Lower leg skin (tissue), 4 donors: Measurements from ENCODE around the gene DNAJC11. TPM values are rescaled to one million over a fixed set of nuclear protein-coding genes. Genes with fewer than 3 reads are reported as not detected.

Experiments used
- DNase-seq, 2 donors: peaks; one replicate each; pipeline ENCODE4 v3.0.0-alpha.2; 2019; ENCODE audit warnings: low spot score in 2 of 2
- H3K4me3 ChIP-seq: fragments of 200-600 bp; sonication (generic); 2 replicates; pipeline ENCODE4 v1.5.1; 2017; ENCODE audit warnings: mild to moderate bottlenecking, low read depth; ENCODE audit not compliant: poor library complexity, severe bottlenecking
- POLR2A ChIP-seq, 2 donors: fragments of 450-650 bp; IDR thresholded peaks; one replicate each; pipeline ENCODE4 v1.6.1; 2016 to 2017; ENCODE audit warnings: antibody characterized with exemption in 2 of 2, mild to moderate bottlenecking in 1 of 2, moderate library complexity in 1 of 2
- WGBS, 2 donors: methylation state at CpG; one replicate each; pipeline ENCODE4 v1.1.5; 2018; 5-methylcytosine and 5-hydroxymethylcytosine counted together
- intact Hi-C: fragments of 100-400 bp; cut with DNase I; formaldehyde crosslinking; loops from one replicate; pipeline ENCODE4 v1.15.0; 2023; ENCODE audit warnings: low total_unique reads
- total RNA-seq, 4 donors: library from RNA; depleted of rRNA; stranded (reverse); fragments of >200 nt; gene quantifications; one replicate each; pipeline ENCODE4 v1.1.0, GENCODE V29; 2016
- TF ChIP-seq, protein P1 (sequence below), 3 donors: fragments of 450-650 bp; IDR thresholded peaks; one replicate each; pipeline ENCODE4 v1.5.1; 2016; ENCODE audit warnings: antibody characterized with exemption in 3 of 3, mild to moderate bottlenecking in 3 of 3, moderate library complexity in 2 of 3

The DNAJC11 gene
- total RNA-seq, 4 donors from 2014 or later, result 22.1 to 37.1 (median 27.3) TPM

DNA sequence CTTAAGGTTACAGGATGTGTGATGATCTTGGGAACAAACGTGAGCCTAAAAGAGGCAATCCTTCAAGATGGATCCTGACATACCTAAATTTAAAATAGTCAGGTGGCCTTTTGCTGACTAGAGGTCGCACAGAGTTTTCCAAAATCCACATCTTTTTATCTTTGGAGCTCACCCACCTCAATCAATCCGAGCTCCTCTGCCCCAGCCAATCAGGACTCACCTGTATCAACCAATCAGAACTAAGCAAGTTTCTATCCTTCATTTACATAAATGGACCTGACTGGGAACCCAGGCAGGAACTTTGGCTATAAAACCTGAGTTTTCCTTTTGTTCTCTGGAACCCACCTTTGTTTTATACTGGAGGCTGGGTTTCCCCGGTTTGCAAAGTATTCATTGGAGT lies 16.2 kb downstream of the DNAJC11 start:
- intact Hi-C loops, result no loop called here

DNA sequence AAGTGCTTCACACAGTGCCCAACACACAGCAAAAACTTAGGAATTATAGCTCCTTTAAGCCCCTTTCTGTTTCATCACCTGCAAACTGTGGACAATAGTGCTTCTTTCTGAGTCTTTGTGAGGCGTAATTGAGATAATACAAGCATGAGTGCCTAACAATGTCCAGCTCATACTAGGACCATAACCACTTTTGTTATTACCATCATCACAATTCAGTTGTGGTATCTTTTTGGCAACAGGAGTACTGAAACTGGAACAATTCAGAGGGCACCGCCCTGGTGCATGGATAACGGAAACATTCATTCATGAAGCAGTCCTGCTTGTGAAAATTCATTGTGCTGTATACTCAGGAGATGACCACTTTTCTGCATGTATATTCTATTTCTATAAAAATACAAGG lies 18.2 kb downstream of the DNAJC11 start:
- H3K4me3 ChIP-seq, result no peak overlapping the region
- no peak for DNase-seq
- no peak for TF ChIP-seq POLR2A (IDR thresholded peaks at IDR 0.05)
- TF ChIP-seq, protein P1, sequence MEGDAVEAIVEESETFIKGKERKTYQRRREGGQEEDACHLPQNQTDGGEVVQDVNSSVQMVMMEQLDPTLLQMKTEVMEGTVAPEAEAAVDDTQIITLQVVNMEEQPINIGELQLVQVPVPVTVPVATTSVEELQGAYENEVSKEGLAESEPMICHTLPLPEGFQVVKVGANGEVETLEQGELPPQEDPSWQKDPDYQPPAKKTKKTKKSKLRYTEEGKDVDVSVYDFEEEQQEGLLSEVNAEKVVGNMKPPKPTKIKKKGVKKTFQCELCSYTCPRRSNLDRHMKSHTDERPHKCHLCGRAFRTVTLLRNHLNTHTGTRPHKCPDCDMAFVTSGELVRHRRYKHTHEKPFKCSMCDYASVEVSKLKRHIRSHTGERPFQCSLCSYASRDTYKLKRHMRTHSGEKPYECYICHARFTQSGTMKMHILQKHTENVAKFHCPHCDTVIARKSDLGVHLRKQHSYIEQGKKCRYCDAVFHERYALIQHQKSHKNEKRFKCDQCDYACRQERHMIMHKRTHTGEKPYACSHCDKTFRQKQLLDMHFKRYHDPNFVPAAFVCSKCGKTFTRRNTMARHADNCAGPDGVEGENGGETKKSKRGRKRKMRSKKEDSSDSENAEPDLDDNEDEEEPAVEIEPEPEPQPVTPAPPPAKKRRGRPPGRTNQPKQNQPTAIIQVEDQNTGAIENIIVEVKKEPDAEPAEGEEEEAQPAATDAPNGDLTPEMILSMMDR (IDR thresholded peaks at IDR 0.05), result no peak
- WGBS, 2 donors, result 92 to 97% methylated on average over 3 of the region's 3 CpGs
- intact Hi-C loops, result no loop called here

More for the DNA sequence above, 16.2 kb downstream of the DNAJC11 start:
- 89 to 90% methylated on average over 4 of the region's 4 CpGs for WGBS, 2 donors
- TF ChIP-seq POLR2A (IDR thresholded peaks at IDR 0.05), result no peak
- TF ChIP-seq, protein P1 (IDR thresholded peaks at IDR 0.05), result no peak
- H3K4me3 ChIP-seq, result no peak overlapping the region
- DNase-seq, result no peak

DNA sequence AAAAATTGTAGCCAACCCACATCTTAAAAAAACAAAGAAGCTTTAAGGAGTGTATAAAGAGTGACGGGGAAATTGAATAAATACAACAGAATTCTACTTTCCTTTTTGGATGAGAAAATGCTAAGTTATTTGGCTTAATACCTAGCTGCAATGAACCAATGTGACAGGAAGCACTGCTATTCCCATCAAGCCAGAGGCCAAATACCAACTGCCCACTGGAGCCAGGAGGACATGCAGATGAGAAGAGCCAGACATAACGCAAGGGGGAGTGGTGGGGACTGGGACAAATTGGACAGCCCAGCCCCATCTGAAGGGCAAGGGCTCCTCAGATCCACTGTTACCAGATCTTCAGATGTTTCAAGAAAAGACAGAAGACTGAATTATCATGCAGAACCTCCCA lies 25.7 kb downstream of the DNAJC11 start:
- intact Hi-C loops, result no loop called here
- 98% methylated on average over 2 of the region's 2 CpGs for WGBS, 2 donors
- TF ChIP-seq, protein P1 (IDR thresholded peaks at IDR 0.05), result no peak
- TF ChIP-seq POLR2A (IDR thresholded peaks at IDR 0.05), result no peak
- H3K4me3 ChIP-seq, result no peak overlapping the region
- DNase-seq, result no peak

DNA sequence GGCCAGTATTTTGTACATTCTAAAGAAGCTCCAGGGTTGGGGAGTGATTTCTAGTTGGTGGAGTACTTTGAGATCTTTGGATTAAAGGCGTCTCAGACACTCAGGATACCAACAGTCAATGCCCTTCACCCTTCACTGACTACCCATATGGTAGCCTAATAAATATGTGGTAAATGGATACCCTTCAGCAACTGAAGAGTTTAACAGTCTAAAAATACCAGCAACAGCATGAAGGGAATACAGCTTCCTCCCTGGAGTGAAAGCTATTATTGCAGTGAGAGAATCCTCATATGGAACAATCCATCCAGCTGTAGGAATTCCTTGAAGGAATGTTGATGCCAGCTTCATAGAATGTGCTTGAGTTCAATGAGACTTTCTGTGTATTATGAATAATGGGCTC lies 26.8 kb downstream of the DNAJC11 start:
- DNase-seq, result no peak
- intact Hi-C loops, result no loop called here
- TF ChIP-seq, protein P1 (IDR thresholded peaks at IDR 0.05), result no peak
- no peak for TF ChIP-seq POLR2A (IDR thresholded peaks at IDR 0.05)
- WGBS, 2 donors, result 79 to 96% methylated on average over 1 of the region's 1 CpG
- no peak overlapping the region for H3K4me3 ChIP-seq

DNA sequence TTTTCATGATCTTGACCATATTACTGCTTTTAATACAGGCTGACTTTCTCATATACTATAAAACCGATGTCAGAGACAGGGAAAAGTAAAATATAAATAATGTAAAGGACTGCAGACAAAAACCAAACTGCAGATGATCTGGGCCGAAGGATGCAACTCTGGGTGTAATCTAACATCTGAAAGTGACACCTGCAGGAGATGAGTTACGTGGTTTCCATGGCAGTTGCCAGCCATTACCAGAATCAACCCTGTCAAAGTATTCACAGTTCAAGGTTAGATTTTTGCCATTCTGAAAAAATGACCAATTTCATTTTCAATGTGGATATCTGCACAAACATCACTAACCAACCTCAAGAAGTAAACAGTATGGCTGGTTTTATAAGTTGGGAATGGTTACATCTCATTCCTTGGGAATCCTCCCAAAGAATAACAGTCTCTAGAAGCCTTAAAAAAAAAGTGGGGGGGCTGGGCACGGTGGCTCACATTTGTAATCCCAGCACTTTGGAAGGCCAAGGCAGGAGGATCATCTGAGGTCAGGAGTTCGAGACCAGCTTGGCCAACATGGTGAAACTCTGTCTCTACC lies 27.7 kb downstream of the DNAJC11 start:
- no peak overlapping the region for H3K4me3 ChIP-seq
- no peak for DNase-seq
- 88 to 94% methylated on average over 5 of the region's 5 CpGs for WGBS, 2 donors
- TF ChIP-seq POLR2A (IDR thresholded peaks at IDR 0.05), result no peak
- TF ChIP-seq, protein P1 (IDR thresholded peaks at IDR 0.05), result no peak
- intact Hi-C loops, result no loop called here

DNA sequence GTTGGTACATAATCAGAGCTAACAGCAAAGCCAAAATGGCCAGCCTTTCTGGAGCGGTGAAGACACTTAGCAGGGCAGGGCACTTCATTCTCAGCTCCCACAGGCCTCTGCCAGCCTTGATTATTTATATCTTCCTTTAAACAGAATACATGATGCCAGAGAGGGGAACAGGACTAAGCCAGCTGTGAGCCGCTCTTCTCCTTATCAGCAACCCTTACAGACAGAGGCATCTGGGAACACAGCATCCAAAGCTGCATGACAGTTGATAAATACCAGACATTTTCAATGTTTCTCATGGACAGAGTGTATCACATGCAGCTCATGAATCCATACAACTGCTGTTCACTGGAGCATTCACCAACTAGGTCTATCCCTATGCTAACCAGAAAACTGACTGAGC lies 29.1 kb downstream of the DNAJC11 start:
- DNase-seq, result no peak
- 82 to 91% methylated on average over 2 of the region's 2 CpGs for WGBS, 2 donors
- intact Hi-C loops, result no loop called here
- TF ChIP-seq, protein P1 (IDR thresholded peaks at IDR 0.05), result no peak
- no peak for TF ChIP-seq POLR2A (IDR thresholded peaks at IDR 0.05)
- no peak overlapping the region for H3K4me3 ChIP-seq
